CD4-positive, alpha-beta memory T cell (primary cell): ENCODE results near the gene STYXL1. TPM values are rescaled to one million over a fixed set of nuclear protein-coding genes. Genes with fewer than 3 reads are reported as not detected.

Experiments
- CTCF ChIA-PET: fragments of 350-600 bp; sonication (Branson Sonifier 250); formaldehyde crosslinking; loops from one replicate; lab custom pipeline; 2021; ENCODE audit warnings: inconsistent platforms; ENCODE audit not compliant: partially characterized antibody; lab: Charles Lee
- POLR2A ChIA-PET: fragments of 350-600 bp; sonication (Branson Sonifier 250); formaldehyde crosslinking; loops from one replicate; lab custom pipeline; 2021; ENCODE audit not compliant: partially characterized antibody; lab: Charles Lee
- DNase-seq, 5 donors: peaks; one replicate each; pipeline versions ENCODE4 v3.0.0 to v3.0.0-alpha.2; 2020 to 2022; ENCODE audit warnings: mixed read lengths in 1 of 5
- H3K27ac ChIP-seq: one replicate; pipeline ENCODE4 v1.7.0; 2013; ENCODE audit warnings: low read depth, low read length
- H3K27me3 ChIP-seq: 2 replicates; pipeline ENCODE4 v1.7.0; 2013; ENCODE audit warnings: mild to moderate bottlenecking, low read length, moderate library complexity; ENCODE audit not compliant: insufficient read depth
- H3K36me3 ChIP-seq: 2 replicates; pipeline ENCODE4 v1.7.0; 2013; ENCODE audit warnings: mild to moderate bottlenecking, low read length, moderate library complexity; ENCODE audit not compliant: insufficient read depth
- H3K4me1 ChIP-seq: 2 replicates; pipeline ENCODE4 v1.7.0; 2013; ENCODE audit warnings: mild to moderate bottlenecking, low read length, moderate library complexity; ENCODE audit not compliant: insufficient read depth
- H3K4me3 ChIP-seq, 2 donors: one replicate each; pipeline ENCODE4 v1.7.0; 2013; ENCODE audit warnings: low read length in 2 of 2, mild to moderate bottlenecking in 1 of 2
- H3K9me3 ChIP-seq, 2 donors: one replicate each; pipeline ENCODE4 v1.7.0; 2013; ENCODE audit warnings: low read length in 2 of 2, control low read depth in 1 of 2; ENCODE audit not compliant: control insufficient read depth in 1 of 2
- H3K27ac Mint-ChIP-seq, 7 donors: one replicate each; pipeline ENCODE4 v1.8.0; 2020 to 2021; ENCODE audit warnings: mixed read lengths in 7 of 7, mild to moderate bottlenecking in 6 of 7, inconsistent platforms in 3 of 7, moderate library complexity in 3 of 7
- H3K27me3 Mint-ChIP-seq, 2 donors: one replicate each; pipeline ENCODE4 v1.8.0; 2020 to 2021; ENCODE audit warnings: mixed read lengths in 2 of 2
- H3K36me3 Mint-ChIP-seq, 2 donors: one replicate each; pipeline ENCODE4 v1.8.0; 2020 to 2021; ENCODE audit warnings: mixed read lengths in 2 of 2, inconsistent platforms in 1 of 2, mild to moderate bottlenecking in 1 of 2
- H3K4me1 Mint-ChIP-seq, 4 donors: one replicate each; pipeline ENCODE4 v1.8.0; 2020 to 2021; ENCODE audit warnings: mixed read lengths in 4 of 4, mild to moderate bottlenecking in 1 of 4
- H3K4me3 Mint-ChIP-seq, 8 donors: one replicate each; pipeline ENCODE4 v1.8.0; 2020 to 2021; ENCODE audit warnings: mixed read lengths in 8 of 8, mild to moderate bottlenecking in 7 of 8, moderate library complexity in 6 of 8, inconsistent platforms in 3 of 8
- H3K9me3 Mint-ChIP-seq, 8 donors: one replicate each; pipeline ENCODE4 v1.8.0; 2020 to 2021; ENCODE audit warnings: mixed read lengths in 8 of 8, mild to moderate bottlenecking in 5 of 8, inconsistent platforms in 3 of 8, moderate library complexity in 1 of 8
- intact Hi-C: fragments of 100-400 bp; cut with micrococcal nuclease; formaldehyde crosslinking; loops from one replicate; pipeline ENCODE4 v1.15.1; 2023
- polyA plus RNA-seq, 2 donors: library from polyadenylated mRNA; unstranded; fragments of 300-500 nt; fragmentation: Illumina TruSeq; gene quantifications; one replicate each; pipeline ENCODE4 v1.2.3, GENCODE V29; 2021
- total RNA-seq, 2 experiments: library from RNA; stranded (reverse); gene quantifications; one replicate each; pipeline ENCODE4 v1.2.3, GENCODE V29; 2021

STYXL1 gene
- total and polyA plus RNA-seq, 4 experiments from 2014 or later = 18.9 to 71.0 (median 33.7) TPM

- H3K4me1 ChIP-seq = no peaks in the 10 kb centered on the region
- intact Hi-C loops = no loop called here
- peak overlapping the region in 2 of 7 donors; percentile 48 to 78 for H3K27ac Mint-ChIP-seq
- peaks cover under 1 to 3% (median 2%) of the 10 kb centered on the region in 4 donors for H3K4me1 Mint-ChIP-seq
- H3K27ac ChIP-seq = no peak overlapping the region
- no peaks in the 10 kb centered on the region for H3K27me3 Mint-ChIP-seq
- no peaks in the 10 kb centered on the region for H3K27me3 ChIP-seq
- peaks cover 8% of the 10 kb centered on the region for H3K36me3 ChIP-seq
- H3K4me3 ChIP-seq = no peak overlapping the region
- CTCF ChIA-PET = interaction anchor here (0.8 to 0.9 kb wide), 2 partner anchors 11 to 67 kb away, joined by 3 read pairs; no protein-coding TSS in a partner anchor
- DNase-seq = no peak
- H3K9me3 ChIP-seq = no peaks in the 10 kb centered on the region
- no peaks in the 10 kb centered on the region for H3K9me3 Mint-ChIP-seq
- POLR2A ChIA-PET = no interaction called here
- peaks cover 20 to 33% of the 10 kb centered on the region in 2 donors for H3K36me3 Mint-ChIP-seq
- no peak overlapping the region for H3K4me3 Mint-ChIP-seq
Observed at GRCh38 chr7:75953931-75954330, 93.9 kb downstream of the STYXL1 start.

GRCh38 chr7:75953431-75953830 is 94.4 kb downstream of the STYXL1 start:
- CTCF ChIA-PET = no interaction called here
- no peak overlapping the region for H3K27ac Mint-ChIP-seq
- intact Hi-C loops = no loop called here

DNA sequence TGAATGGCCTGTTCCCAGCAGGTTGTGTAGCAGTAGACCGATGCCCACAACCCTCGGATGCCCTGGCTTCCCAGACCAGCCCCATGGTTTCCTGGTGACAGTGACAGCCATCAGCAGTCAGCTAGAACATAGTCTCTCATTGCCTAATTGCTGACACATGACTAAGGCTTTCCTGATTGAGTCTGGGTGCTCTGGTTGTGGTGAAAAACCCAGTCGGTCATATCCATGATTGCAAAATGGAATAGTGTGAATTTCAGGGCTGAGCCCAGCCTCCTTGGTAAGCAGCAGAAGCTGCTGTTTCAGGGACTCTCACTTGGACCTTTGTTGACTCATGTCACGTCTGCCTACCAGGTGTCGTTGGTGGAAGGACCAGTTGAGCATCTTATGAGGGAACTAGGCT is 96.3 kb downstream of the STYXL1 start:
- Mint-ChIP-seq H3K4me1 (peaks cover 4 to 9% (median 7%) of the 10 kb centered on the region in 4 donors), H3K4me3 (no peak overlapping the region), H3K27ac (no peak overlapping the region), H3K9me3 (no peaks in the 10 kb centered on the region), H3K27me3 (no peaks in the 10 kb centered on the region), H3K36me3 (peaks cover 9 to 17% of the 10 kb centered on the region in 2 donors)
- peaks cover 7% of the 10 kb centered on the region for H3K36me3 ChIP-seq
- DNase-seq = no peak
- CTCF ChIA-PET = interaction anchor here (0.6 kb wide), 1 partner anchor 109 kb away, joined by 3 read pairs; no protein-coding TSS in a partner anchor
- POLR2A ChIA-PET = no interaction called here
- no peaks in the 10 kb centered on the region for H3K27me3 ChIP-seq
- intact Hi-C loops = no loop called here
- H3K9me3 ChIP-seq = no peaks in the 10 kb centered on the region
- H3K27ac ChIP-seq = no peak overlapping the region
- H3K4me1 ChIP-seq = no peaks in the 10 kb centered on the region
- H3K4me3 ChIP-seq = no peak overlapping the region

More at GRCh38 chr7:75953431-75953830, 94.4 kb downstream of the STYXL1 start:
- Histone ChIP-seq H3K4me1 (no peaks in the 10 kb centered on the region), H3K4me3 (no peak overlapping the region), H3K27ac (no peak overlapping the region), H3K9me3 (no peaks in the 10 kb centered on the region), H3K27me3 (no peaks in the 10 kb centered on the region), H3K36me3 (peaks cover 8% of the 10 kb centered on the region)
- Mint-ChIP-seq H3K9me3 (no peaks in the 10 kb centered on the region), H3K4me1 (peaks cover 2 to 6% (median 5%) of the 10 kb centered on the region in 4 donors), H3K36me3 (peaks cover 17 to 28% of the 10 kb centered on the region in 2 donors), H3K27me3 (no peaks in the 10 kb centered on the region), H3K4me3 (no peak overlapping the region)
- DNase-seq = no peak
- POLR2A ChIA-PET = no interaction called here

GRCh38 chr7:75950111-75950681 is 97.6 kb downstream of the STYXL1 start:
- no peak overlapping the region for H3K4me3 Mint-ChIP-seq
- Histone ChIP-seq H3K4me3 (no peak overlapping the region), H3K27ac (no peak overlapping the region), H3K36me3 (no peaks in the 10 kb centered on the region), H3K27me3 (no peaks in the 10 kb centered on the region), H3K9me3 (no peaks in the 10 kb centered on the region), H3K4me1 (no peaks in the 10 kb centered on the region)
- H3K27ac Mint-ChIP-seq = peak overlapping the region in 1 of 7 donors; percentile 57
- peaks cover 5 to 8% of the 10 kb centered on the region in 2 donors for H3K36me3 Mint-ChIP-seq
- peaks cover 6 to 9% (median 7%) of the 10 kb centered on the region in 4 donors for H3K4me1 Mint-ChIP-seq
- intact Hi-C loops = no loop called here
- H3K9me3 Mint-ChIP-seq = no peaks in the 10 kb centered on the region
- no peaks in the 10 kb centered on the region for H3K27me3 Mint-ChIP-seq
- ChIA-PET POLR2A (no interaction called here), CTCF (no interaction called here)
- DNase-seq = no peak

GRCh38 chr7:75948179-75948578 is 99.6 kb downstream of the STYXL1 start:
- no peak overlapping the region for H3K27ac ChIP-seq
- ChIA-PET POLR2A (no interaction called here), CTCF (no interaction called here)
- no peaks in the 10 kb centered on the region for H3K36me3 ChIP-seq
- H3K27me3 Mint-ChIP-seq = no peaks in the 10 kb centered on the region
- peaks cover 5 to 6% of the 10 kb centered on the region in 2 donors for H3K36me3 Mint-ChIP-seq
- peak overlapping the region in 1 of 7 donors; percentile 16 for H3K27ac Mint-ChIP-seq
- H3K4me3 ChIP-seq = no peak overlapping the region
- DNase-seq = no peak
- no peaks in the 10 kb centered on the region for H3K9me3 ChIP-seq
- no peaks in the 10 kb centered on the region for H3K4me1 ChIP-seq
- peaks cover 8 to 15% (median 10%) of the 10 kb centered on the region in 4 donors for H3K4me1 Mint-ChIP-seq
- no peaks in the 10 kb centered on the region for H3K27me3 ChIP-seq
- intact Hi-C loops = no loop called here
- H3K4me3 Mint-ChIP-seq = no peak overlapping the region
- H3K9me3 Mint-ChIP-seq = no peaks in the 10 kb centered on the region

Other genes with a start within 250 kb of the STYXL1 start
- not detected for gene CCL24, start 234.2 kb downstream of the STYXL1 start, total RNA-seq
- gene CCL24, start 234.2 kb downstream of the STYXL1 start, polyA plus RNA-seq = not detected
- gene RHBDD2, start 169.0 kb downstream of the STYXL1 start, total RNA-seq = 10 to 100 TPM; 47.1 to 53.2 TPM
- gene RHBDD2, start 169.0 kb downstream of the STYXL1 start, polyA plus RNA-seq = 100 to 1,000 TPM; 108 to 119 TPM
- gene POR, start 132.8 kb downstream of the STYXL1 start, total RNA-seq = 10 to 100 TPM; 60.2 to 71.1 TPM
- gene POR, start 132.8 kb downstream of the STYXL1 start, polyA plus RNA-seq = 10 to 100 TPM; 45.6 to 47.7 TPM
- 10 to 100 TPM; 27.4 to 31.2 TPM for gene TMEM120A, start 53.4 kb downstream of the STYXL1 start, total RNA-seq
- gene TMEM120A, start 53.4 kb downstream of the STYXL1 start, polyA plus RNA-seq = 10 to 100 TPM; 24.1 to 38.1 TPM
- 10 to 100 TPM; 79.8 to 80.1 TPM for gene MDH2, start 106 bp upstream of the STYXL1 start, total RNA-seq
- gene MDH2, start 106 bp upstream of the STYXL1 start, polyA plus RNA-seq = 100 to 1,000 TPM; 155 to 159 TPM
- not detected for gene SRRM3, start 153.9 kb upstream of the STYXL1 start, total RNA-seq
- gene SRRM3, start 153.9 kb upstream of the STYXL1 start, polyA plus RNA-seq = not detected